Osteocyte (in vitro differentiated cells): Measurements from ENCODE around the gene TNNC1. TPM values are rescaled to one million over a fixed set of nuclear protein-coding genes. Genes with fewer than 3 reads are reported as not detected.

Source experiments
- DNase-seq: peaks from one replicate; pipeline ENCODE4 v3.0.0; 2021; ENCODE audit warnings: mixed read lengths; ENCODE audit not compliant: unreplicated experiment; ENCODE audit errors: extremely low spot score
- H3K27ac Mint-ChIP-seq: one replicate; pipeline ENCODE4 v1.8.0; 2021; ENCODE audit warnings: mild to moderate bottlenecking, mixed read lengths; ENCODE audit not compliant: unreplicated experiment
- H3K27me3 Mint-ChIP-seq: one replicate; pipeline ENCODE4 v1.8.0; 2021; ENCODE audit warnings: mixed read lengths; ENCODE audit not compliant: unreplicated experiment
- H3K36me3 Mint-ChIP-seq: one replicate; pipeline ENCODE4 v1.8.0; 2021; ENCODE audit warnings: mixed read lengths; ENCODE audit not compliant: unreplicated experiment
- H3K4me1 Mint-ChIP-seq: one replicate; pipeline ENCODE4 v1.8.0; 2021; ENCODE audit warnings: mixed read lengths; ENCODE audit not compliant: unreplicated experiment
- H3K4me3 Mint-ChIP-seq: one replicate; pipeline ENCODE4 v1.8.0; 2021; ENCODE audit warnings: mild to moderate bottlenecking, moderate library complexity, mixed read lengths; ENCODE audit not compliant: unreplicated experiment
- H3K9me3 Mint-ChIP-seq: one replicate; pipeline ENCODE4 v1.8.0; 2021; ENCODE audit warnings: mixed read lengths; ENCODE audit not compliant: unreplicated experiment
- CTCF ChIP-seq: fragments of 200-600 bp; sonication (generic); IDR thresholded peaks from 2 replicates; pipeline ENCODE4 v1.5.0; 2021; ENCODE audit warnings: antibody characterized with exemption, mild to moderate bottlenecking, moderate library complexity
- total RNA-seq: library from RNA; stranded (reverse); gene quantifications from 2 replicates; pipeline ENCODE4 v1.2.1, GENCODE V29; 2021

Gene TNNC1
- total RNA-seq, 1 donor from 2014 or later: not detected

GRCh38 chr3:52480768-52481715 lies 27.2 kb upstream of the TNNC1 start:
- H3K4me1 Mint-ChIP-seq: peaks cover 8% of the 10 kb centered on the region
- no peak overlapping the region for H3K4me3 Mint-ChIP-seq
- no peaks in the 10 kb centered on the region for H3K9me3 Mint-ChIP-seq
- H3K27me3 Mint-ChIP-seq: no peaks in the 10 kb centered on the region
- no peak for TF ChIP-seq CTCF
- peaks cover 48% of the 10 kb centered on the region for H3K36me3 Mint-ChIP-seq
- H3K27ac Mint-ChIP-seq: no peak overlapping the region
- DNase-seq: no peak

GRCh38 chr3:52479877-52480575 lies 26.2 kb upstream of the TNNC1 start:
- no peaks in the 10 kb centered on the region for H3K9me3 Mint-ChIP-seq
- peaks cover 48% of the 10 kb centered on the region for H3K36me3 Mint-ChIP-seq
- H3K27ac Mint-ChIP-seq: no peak overlapping the region
- H3K27me3 Mint-ChIP-seq: no peaks in the 10 kb centered on the region
- H3K4me1 Mint-ChIP-seq: peaks cover 8% of the 10 kb centered on the region
- TF ChIP-seq CTCF: no peak
- DNase-seq: no peak
- no peak overlapping the region for H3K4me3 Mint-ChIP-seq

DNA sequence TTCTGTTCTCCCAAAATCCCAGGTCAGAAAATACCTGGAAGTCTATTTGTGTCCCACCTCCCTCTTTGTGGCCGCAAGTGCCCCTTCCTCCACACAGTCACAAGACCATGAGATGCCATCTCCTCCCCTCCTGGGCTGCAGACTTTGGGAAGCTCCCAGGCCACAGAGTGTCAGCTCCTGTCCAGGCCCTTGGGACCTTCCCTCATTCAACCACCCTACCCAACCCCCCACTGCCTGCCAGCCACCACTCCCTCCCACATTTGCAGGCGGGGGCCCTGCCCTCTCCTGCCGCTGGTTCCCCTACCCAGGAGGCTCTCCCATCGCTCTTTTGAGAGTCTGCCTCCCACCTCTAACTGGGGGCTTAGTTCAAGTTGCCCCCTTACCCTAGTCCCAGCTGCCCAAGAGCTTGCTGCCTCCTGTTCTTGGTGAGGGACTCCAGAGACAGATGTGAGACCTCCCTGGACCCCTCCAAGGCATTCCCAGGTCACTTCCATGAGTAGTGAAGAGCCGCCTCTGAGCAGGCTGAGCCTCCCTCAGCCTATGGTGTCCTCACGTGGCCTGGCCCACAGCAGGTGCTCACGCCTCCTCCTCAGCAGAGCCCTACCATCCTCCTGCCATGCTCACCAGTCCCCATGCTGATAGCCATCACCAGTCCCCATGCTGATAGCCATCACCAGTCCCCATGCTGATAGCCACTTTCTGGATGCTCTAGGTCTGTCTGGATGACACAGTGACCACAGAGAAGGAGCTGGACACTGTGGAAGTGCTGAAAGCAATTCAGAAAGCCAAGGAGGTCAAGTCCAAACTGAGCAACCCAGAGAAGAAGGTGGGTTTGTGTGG lies 25.4 kb upstream of the TNNC1 start:
- Mint-ChIP-seq H3K4me1 (peaks cover 8% of the 10 kb centered on the region), H3K36me3 (peaks cover 48% of the 10 kb centered on the region), H3K27ac (no peak overlapping the region), H3K9me3 (no peaks in the 10 kb centered on the region), H3K27me3 (no peaks in the 10 kb centered on the region), H3K4me3 (no peak overlapping the region)
- no peak for DNase-seq
- no peak for TF ChIP-seq CTCF

- Mint-ChIP-seq H3K4me1 (no peaks in the 10 kb centered on the region), H3K27me3 (no peaks in the 10 kb centered on the region), H3K36me3 (peaks cover 47% of the 10 kb centered on the region), H3K4me3 (no peak overlapping the region), H3K27ac (no peak overlapping the region), H3K9me3 (no peaks in the 10 kb centered on the region)
- no peak for DNase-seq
- no peak for TF ChIP-seq CTCF
These were observed 23.9 kb upstream of the TNNC1 start for GRCh38 chr3:52477796-52478095.
